HEK293 (cell line): ENCODE results near the gene GPR107.

Source experiments
- CTCF ChIA-PET: fragments of 350-600 bp; formaldehyde crosslinking; extraction: SDS; loops from one replicate; lab custom pipeline; 2021; ENCODE audit warnings: antibody characterized with exemption; lab: Yijun Ruan, JAX
- POLR2A ChIA-PET: fragments of 300-600 bp; formaldehyde crosslinking; extraction: SDS; loops from one replicate; lab custom pipeline; 2020; ENCODE audit warnings: antibody characterized with exemption, inconsistent platforms; lab: Yijun Ruan, JAX
- H3K27ac ChIP-seq: fragments of 200-500 bp; sonication (Bioruptor generic); 2 replicates; pipeline ENCODE4 v1.5.1; 2014; ENCODE audit warnings: low read depth, low read length, control low read depth, inconsistent platforms; ENCODE audit errors: extremely low read depth
- H3K36me3 ChIP-seq, 2 experiments: fragments of 200-500 bp in 1 of 2; sonication (Bioruptor generic) in 1 of 2; 1 replicate in 1 of 2; 2 replicates in 1 of 2; pipeline ENCODE4 v1.5.1; 2014 to 2017; ENCODE audit warnings: inconsistent platforms in 2 of 2, low read length in 2 of 2; ENCODE audit not compliant: control insufficient read depth in 2 of 2, insufficient read depth in 1 of 2
- H3K4me1 ChIP-seq: fragments of 200-500 bp; sonication (Bioruptor generic); 2 replicates; pipeline ENCODE4 v1.5.1; 2014; ENCODE audit warnings: mild to moderate bottlenecking, low read length, inconsistent platforms; ENCODE audit not compliant: control insufficient read depth, insufficient read depth
- H3K4me3 ChIP-seq: 2 replicates; pipeline ENCODE4 v1.5.1; 2011; ENCODE audit warnings: low read depth, mild to moderate bottlenecking, control low read depth, low read length, moderate library complexity
- H3K9me3 ChIP-seq: fragments of 200-500 bp; sonication (Bioruptor generic); 2 replicates; pipeline ENCODE4 v1.5.1; 2014; ENCODE audit warnings: low read depth, low read length, inconsistent platforms; ENCODE audit not compliant: control insufficient read depth, insufficient read depth
- BCL11B ChIP-seq: fragments of 450-650 bp; formaldehyde crosslinking; IDR thresholded peaks from 2 replicates; pipeline ENCODE4 v1.5.1; 2016; ENCODE audit warnings: low read depth, missing biosample characterization, missing genetic modification characterization
- EGR2 ChIP-seq: fragments of 450-650 bp; formaldehyde crosslinking; IDR thresholded peaks from 2 replicates; pipeline ENCODE4 v1.5.1; 2016; ENCODE audit warnings: low read depth, missing biosample characterization, missing genetic modification characterization
- FEZF1 ChIP-seq: fragments of 450-650 bp; formaldehyde crosslinking; IDR thresholded peaks from 2 replicates; pipeline ENCODE4 v1.5.1; 2016; ENCODE audit warnings: missing biosample characterization, missing genetic modification characterization
- MZF1 ChIP-seq: fragments of 450-650 bp; formaldehyde crosslinking; IDR thresholded peaks from 2 replicates; pipeline ENCODE4 v1.5.1; 2017; ENCODE audit warnings: missing biosample characterization, missing genetic modification characterization, borderline replicate concordance
- PRDM1 ChIP-seq: fragments of 450-650 bp; formaldehyde crosslinking; IDR thresholded peaks from 2 replicates; pipeline ENCODE4; 2016; ENCODE audit warnings: missing biosample characterization, missing genetic modification characterization
- REPIN1 ChIP-seq: fragments of 450-650 bp; formaldehyde crosslinking; IDR thresholded peaks from 2 replicates; pipeline ENCODE4 v1.5.1; 2017; ENCODE audit warnings: missing biosample characterization, missing genetic modification characterization, low read depth
- SCRT2 ChIP-seq: fragments of 450-650 bp; formaldehyde crosslinking; IDR thresholded peaks from 2 replicates; pipeline ENCODE4 v1.5.1; 2016; ENCODE audit warnings: missing biosample characterization, missing genetic modification characterization
- SP7 ChIP-seq: fragments of 450-650 bp; formaldehyde crosslinking; IDR thresholded peaks from 2 replicates; pipeline ENCODE4 v1.5.1; 2016; ENCODE audit warnings: missing biosample characterization, missing genetic modification characterization
- WT1 ChIP-seq: fragments of 450-650 bp; formaldehyde crosslinking; IDR thresholded peaks from 2 replicates; pipeline ENCODE4 v1.5.1; 2016; ENCODE audit warnings: missing biosample characterization, missing genetic modification characterization
- ZBTB17 ChIP-seq: fragments of 450-650 bp; formaldehyde crosslinking; IDR thresholded peaks from 2 replicates; pipeline ENCODE4 v1.5.1; 2016; ENCODE audit warnings: missing biosample characterization, missing genetic modification characterization
- ZNF335 ChIP-seq: fragments of 450-650 bp; formaldehyde crosslinking; conservative IDR thresholded peaks from 2 replicates; pipeline ENCODE4 v1.5.1; 2016; ENCODE audit warnings: missing biosample characterization, missing genetic modification characterization
- ZNF48 ChIP-seq: fragments of 450-650 bp; formaldehyde crosslinking; IDR thresholded peaks from 2 replicates; pipeline ENCODE4 v1.5.1; 2016; ENCODE audit warnings: missing biosample characterization, missing genetic modification characterization
- ZNF544 ChIP-seq: fragments of 450-650 bp; formaldehyde crosslinking; IDR thresholded peaks from 2 replicates; pipeline ENCODE4 v1.5.0; 2017; ENCODE audit warnings: missing biosample characterization, missing genetic modification characterization
- ZNF549 ChIP-seq: fragments of 450-650 bp; IDR thresholded peaks from 2 replicates; pipeline ENCODE4 v1.5.1; 2018; ENCODE audit warnings: missing biosample characterization, missing genetic modification characterization, mild to moderate bottlenecking, inconsistent platforms, moderate library complexity
- ZNF571 ChIP-seq: fragments of 450-650 bp; formaldehyde crosslinking; IDR thresholded peaks from 2 replicates; pipeline ENCODE4 v1.5.0; 2017; ENCODE audit warnings: missing biosample characterization, missing genetic modification characterization
- ZNF660 ChIP-seq: fragments of 450-650 bp; IDR thresholded peaks from 2 replicates; pipeline ENCODE4 v1.5.1; 2018; ENCODE audit warnings: missing biosample characterization, mild to moderate bottlenecking, missing genetic modification characterization
- ZNF747 ChIP-seq: fragments of 450-650 bp; formaldehyde crosslinking; IDR thresholded peaks from 2 replicates; pipeline ENCODE4 v1.5.1; 2016; ENCODE audit warnings: missing biosample characterization, missing genetic modification characterization
- TF ChIP-seq, protein P1 (sequence below): fragments of 450-650 bp; formaldehyde crosslinking; IDR thresholded peaks from 2 replicates; pipeline ENCODE4 v1.5.1; 2016; ENCODE audit warnings: missing biosample characterization, missing genetic modification characterization
- TF ChIP-seq, protein P2 (sequence below): fragments of 450-650 bp; formaldehyde crosslinking; IDR thresholded peaks from 2 replicates; pipeline ENCODE4 v1.5.1; 2016; ENCODE audit warnings: missing biosample characterization, missing genetic modification characterization, borderline replicate concordance
- TF ChIP-seq, protein P3 (sequence below): fragments of 450-650 bp; formaldehyde crosslinking; IDR thresholded peaks from 2 replicates; pipeline ENCODE4 v1.5.1; 2016; ENCODE audit warnings: missing biosample characterization, missing genetic modification characterization
- TF ChIP-seq, protein P4 (sequence below): fragments of 450-650 bp; formaldehyde crosslinking; IDR thresholded peaks from 2 replicates; pipeline ENCODE4 v1.5.1; 2017; ENCODE audit warnings: missing biosample characterization, mild to moderate bottlenecking, missing genetic modification characterization, moderate library complexity

GPR107 gene

DNA sequence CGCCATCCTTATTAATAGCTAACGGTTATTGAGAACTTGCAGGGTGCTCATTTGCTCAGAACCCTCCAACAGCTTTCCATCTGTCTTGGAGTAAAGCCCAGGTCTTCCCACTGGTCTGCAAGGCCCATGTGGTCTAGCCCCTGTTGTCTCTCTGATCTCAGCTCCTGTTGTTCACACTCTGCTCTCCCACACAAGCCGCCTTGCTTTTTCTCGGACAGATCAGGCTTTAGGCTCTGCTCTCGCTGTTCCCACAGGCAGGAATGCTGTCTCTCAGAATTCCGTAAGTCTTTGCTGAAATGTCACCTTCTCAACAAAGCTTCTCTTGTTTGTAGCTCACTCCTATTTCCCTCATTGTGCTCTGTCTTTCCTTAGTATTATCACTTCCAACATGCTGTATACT lies 34.3 kb downstream of the GPR107 start:
- TF ChIP-seq ZNF48 (tag by site-specific recombination) = no peak
- TF ChIP-seq EGR2 (tag by site-specific recombination) = peak; percentile 33; the same call in 1 of the 2 replicates
- TF ChIP-seq, all 188 proteins: peak for 1
- Histone ChIP-seq H3K4me3 (no peak overlapping the region), H3K36me3 (peaks cover 26 to 64% of the 10 kb centered on the region in 2 experiments), H3K9me3 (no peaks in the 10 kb centered on the region), H3K27ac (no peak overlapping the region), H3K4me1 (no peaks in the 10 kb centered on the region)
- ChIA-PET POLR2A (no interaction called here), CTCF (interaction anchor here (0.7 kb wide), 1 partner anchor 195 kb away, joined by 3 read pairs; no protein-coding TSS in a partner anchor)

DNA sequence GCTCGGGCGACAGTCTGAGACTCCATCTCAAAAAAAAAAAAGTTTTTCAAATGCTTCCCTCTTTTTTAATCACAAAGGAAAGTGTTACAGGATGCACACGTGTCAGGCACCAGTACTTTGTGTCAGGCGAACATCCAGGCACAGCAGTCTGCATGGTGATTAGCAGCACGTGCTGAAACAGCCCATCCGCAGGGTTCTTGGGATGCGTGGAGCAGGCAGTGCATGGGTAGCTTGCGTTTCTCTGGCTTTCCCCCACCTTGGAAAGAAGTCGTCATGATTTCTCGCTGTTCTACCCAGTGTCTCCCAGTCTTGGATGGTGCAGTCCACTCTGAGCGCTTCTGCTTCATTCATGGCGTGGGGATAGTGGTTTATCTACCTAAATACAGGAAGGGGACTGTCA lies 35.4 kb downstream of the GPR107 start:
- CTCF ChIA-PET = interaction anchor here (0.8 to 0.9 kb wide), 2 partner anchors 10 to 129 kb away, joined by 3 to 5 read pairs; no protein-coding TSS in a partner anchor
- POLR2A ChIA-PET = no interaction called here
- Histone ChIP-seq H3K4me1 (no peaks in the 10 kb centered on the region), H3K36me3 (peaks cover 29 to 64% of the 10 kb centered on the region in 2 experiments), H3K4me3 (no peak overlapping the region), H3K27ac (no peak overlapping the region), H3K9me3 (no peaks in the 10 kb centered on the region)
- TF ChIP-seq ZNF549 (tag by site-specific recombination) (no peak), ZNF571 (tag by site-specific recombination) (no peak)
- TF ChIP-seq, protein P1, sequence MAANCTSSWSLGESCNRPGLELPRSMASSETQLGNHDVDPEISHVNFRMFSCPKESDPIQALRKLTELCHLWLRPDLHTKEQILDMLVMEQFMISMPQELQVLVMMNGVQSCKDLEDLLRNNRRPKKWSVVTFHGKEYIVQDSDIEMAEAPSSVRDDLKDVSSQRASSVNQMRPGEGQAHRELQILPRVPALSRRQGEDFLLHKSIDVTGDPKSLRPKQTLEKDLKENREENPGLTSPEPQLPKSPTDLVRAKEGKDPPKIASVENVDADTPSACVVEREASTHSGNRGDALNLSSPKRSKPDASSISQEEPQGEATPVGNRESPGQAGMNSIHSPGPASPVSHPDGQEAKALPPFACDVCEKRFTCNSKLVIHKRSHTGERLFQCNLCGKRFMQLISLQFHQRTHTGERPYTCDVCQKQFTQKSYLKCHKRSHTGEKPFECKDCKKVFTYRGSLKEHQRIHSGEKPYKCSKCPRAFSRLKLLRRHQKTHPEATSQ (tag by site-specific recombination) = no peak
- TF ChIP-seq, protein P2, sequence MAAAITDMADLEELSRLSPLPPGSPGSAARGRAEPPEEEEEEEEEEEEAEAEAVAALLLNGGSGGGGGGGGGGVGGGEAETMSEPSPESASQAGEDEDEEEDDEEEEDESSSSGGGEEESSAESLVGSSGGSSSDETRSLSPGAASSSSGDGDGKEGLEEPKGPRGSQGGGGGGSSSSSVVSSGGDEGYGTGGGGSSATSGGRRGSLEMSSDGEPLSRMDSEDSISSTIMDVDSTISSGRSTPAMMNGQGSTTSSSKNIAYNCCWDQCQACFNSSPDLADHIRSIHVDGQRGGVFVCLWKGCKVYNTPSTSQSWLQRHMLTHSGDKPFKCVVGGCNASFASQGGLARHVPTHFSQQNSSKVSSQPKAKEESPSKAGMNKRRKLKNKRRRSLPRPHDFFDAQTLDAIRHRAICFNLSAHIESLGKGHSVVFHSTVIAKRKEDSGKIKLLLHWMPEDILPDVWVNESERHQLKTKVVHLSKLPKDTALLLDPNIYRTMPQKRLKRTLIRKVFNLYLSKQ = no peak
- TF ChIP-seq, all 188 proteins: peak for 0

DNA sequence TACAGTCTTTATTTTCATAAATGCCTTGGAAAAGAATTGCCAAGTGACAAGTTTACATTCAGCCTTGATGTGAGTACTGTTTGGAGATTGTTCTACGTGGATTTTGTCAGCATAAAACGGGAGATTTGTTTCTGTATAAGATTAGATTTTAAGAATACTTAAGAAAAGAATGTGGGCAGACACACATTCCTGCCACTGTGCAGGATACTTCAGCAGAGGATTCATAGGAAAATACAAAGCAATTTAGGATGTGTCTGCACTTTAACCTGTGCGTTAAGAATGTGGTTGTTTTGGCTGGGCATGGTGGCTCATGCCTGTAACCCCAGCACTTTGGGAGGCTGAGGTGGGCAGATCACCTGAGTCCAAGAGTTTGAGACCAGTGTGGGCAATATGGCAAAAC lies 37.2 kb downstream of the GPR107 start:
- H3K4me1 ChIP-seq = no peaks in the 10 kb centered on the region
- no peak overlapping the region for H3K27ac ChIP-seq
- ChIA-PET CTCF (interaction anchor here (0.6 to 0.8 kb wide), 2 partner anchors 158 to 204 kb away, joined by 3 read pairs; no protein-coding TSS in a partner anchor), POLR2A (no interaction called here)
- peaks cover 22 to 65% of the 10 kb centered on the region in 2 experiments for H3K36me3 ChIP-seq
- H3K9me3 ChIP-seq = no peaks in the 10 kb centered on the region
- no peak overlapping the region for H3K4me3 ChIP-seq
- TF ChIP-seq ZNF544 (tag by site-specific recombination) (no peak), REPIN1 (tag by site-specific recombination) (no peak), ZNF747 (tag by site-specific recombination) (no peak), FEZF1 (tag by site-specific recombination) (no peak)

DNA sequence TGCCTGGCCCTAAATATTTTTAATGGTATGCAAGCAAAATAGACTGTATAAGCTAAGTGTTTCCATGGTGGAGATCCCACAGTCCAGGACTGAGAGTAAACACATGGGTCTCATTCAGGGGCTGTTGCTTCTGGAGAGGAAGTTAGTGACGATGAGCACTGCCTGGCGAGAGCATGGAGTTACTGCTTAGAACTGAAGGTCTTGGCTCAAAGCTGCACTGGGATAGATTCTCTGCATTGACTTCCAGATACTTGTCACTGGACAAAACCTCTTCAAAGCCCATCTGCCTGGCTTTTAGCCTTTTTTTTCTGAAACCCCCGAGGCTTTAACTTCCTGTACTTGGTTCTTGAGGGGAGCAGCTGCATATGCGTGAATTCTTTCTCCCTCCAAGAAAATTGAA lies 39.2 kb downstream of the GPR107 start:
- CTCF ChIA-PET = interaction anchor here (0.6 to 1.4 kb wide), 4 partner anchors 14 to 206 kb away, joined by 3 to 6 read pairs (median 4); no protein-coding TSS in a partner anchor
- Histone ChIP-seq H3K36me3 (peaks cover 22 to 66% of the 10 kb centered on the region in 2 experiments), H3K4me1 (no peaks in the 10 kb centered on the region), H3K4me3 (no peak overlapping the region), H3K27ac (no peak overlapping the region), H3K9me3 (no peaks in the 10 kb centered on the region)
- POLR2A ChIA-PET = no interaction called here
- TF ChIP-seq MZF1 (tag by site-specific recombination) = no peak
- no peak for TF ChIP-seq ZNF660 (tag by site-specific recombination)
- TF ChIP-seq, protein P3, sequence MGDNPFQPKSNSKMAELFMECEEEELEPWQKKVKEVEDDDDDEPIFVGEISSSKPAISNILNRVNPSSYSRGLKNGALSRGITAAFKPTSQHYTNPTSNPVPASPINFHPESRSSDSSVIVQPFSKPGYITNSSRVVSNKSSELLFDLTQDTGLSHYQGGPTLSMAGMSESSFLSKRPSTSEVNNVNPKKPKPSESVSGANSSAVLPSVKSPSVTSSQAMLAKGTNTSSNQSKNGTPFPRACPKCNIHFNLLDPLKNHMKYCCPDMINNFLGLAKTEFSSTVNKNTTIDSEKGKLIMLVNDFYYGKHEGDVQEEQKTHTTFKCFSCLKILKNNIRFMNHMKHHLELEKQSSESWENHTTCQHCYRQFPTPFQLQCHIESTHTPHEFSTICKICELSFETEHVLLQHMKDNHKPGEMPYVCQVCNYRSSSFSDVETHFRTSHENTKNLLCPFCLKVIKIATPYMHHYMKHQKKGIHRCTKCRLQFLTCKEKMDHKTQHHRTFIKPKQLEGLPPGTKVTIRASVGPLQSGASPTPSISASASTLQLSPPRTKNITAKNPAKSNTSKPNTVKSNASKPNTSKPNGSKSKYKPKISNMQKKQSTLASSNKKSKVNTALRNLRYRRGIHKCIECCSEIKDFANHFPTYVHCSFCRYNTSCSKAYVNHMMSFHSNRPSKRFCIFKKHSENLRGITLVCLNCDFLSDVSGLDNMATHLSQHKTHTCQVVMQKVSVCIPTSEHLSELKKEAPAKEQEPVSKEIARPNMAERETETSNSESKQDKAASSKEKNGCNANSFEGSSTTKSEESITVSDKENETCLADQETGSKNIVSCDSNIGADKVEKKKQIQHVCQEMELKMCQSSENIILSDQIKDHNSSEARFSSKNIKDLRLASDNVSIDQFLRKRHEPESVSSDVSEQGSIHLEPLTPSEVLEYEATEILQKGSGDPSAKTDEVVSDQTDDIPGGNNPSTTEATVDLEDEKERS = no peak
- no peak for TF ChIP-seq SP7 (tag by site-specific recombination)
- no peak for TF ChIP-seq BCL11B (tag by site-specific recombination)
- no peak for TF ChIP-seq PRDM1 (tag by site-specific recombination)
- TF ChIP-seq ZNF335 (tag by site-specific recombination) = no peak
- no peak for TF ChIP-seq WT1 (tag by site-specific recombination)
- TF ChIP-seq SCRT2 = no peak
- no peak for TF ChIP-seq ZBTB17
- TF ChIP-seq, protein P4, sequence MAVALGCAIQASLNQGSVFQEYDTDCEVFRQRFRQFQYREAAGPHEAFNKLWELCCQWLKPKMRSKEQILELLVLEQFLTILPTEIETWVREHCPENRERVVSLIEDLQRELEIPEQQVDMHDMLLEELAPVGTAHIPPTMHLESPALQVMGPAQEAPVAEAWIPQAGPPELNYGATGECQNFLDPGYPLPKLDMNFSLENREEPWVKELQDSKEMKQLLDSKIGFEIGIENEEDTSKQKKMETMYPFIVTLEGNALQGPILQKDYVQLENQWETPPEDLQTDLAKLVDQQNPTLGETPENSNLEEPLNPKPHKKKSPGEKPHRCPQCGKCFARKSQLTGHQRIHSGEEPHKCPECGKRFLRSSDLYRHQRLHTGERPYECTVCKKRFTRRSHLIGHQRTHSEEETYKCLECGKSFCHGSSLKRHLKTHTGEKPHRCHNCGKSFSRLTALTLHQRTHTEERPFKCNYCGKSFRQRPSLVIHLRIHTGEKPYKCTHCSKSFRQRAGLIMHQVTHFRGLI = no peak
